ENCODE results near the gene SLC2A6. TPM values are rescaled to one million over a fixed set of nuclear protein-coding genes. Genes with fewer than 3 reads are reported as not detected.
"Not testable (repeated sequence)": the region's sequence is repeated elsewhere in the genome, so short reads cannot be mapped to it uniquely, and the experiment has no call there.

SLC2A6 gene
- total RNA-seq, 2 donors from 2014 or later = 4.3 to 5.2 TPM

DNA sequence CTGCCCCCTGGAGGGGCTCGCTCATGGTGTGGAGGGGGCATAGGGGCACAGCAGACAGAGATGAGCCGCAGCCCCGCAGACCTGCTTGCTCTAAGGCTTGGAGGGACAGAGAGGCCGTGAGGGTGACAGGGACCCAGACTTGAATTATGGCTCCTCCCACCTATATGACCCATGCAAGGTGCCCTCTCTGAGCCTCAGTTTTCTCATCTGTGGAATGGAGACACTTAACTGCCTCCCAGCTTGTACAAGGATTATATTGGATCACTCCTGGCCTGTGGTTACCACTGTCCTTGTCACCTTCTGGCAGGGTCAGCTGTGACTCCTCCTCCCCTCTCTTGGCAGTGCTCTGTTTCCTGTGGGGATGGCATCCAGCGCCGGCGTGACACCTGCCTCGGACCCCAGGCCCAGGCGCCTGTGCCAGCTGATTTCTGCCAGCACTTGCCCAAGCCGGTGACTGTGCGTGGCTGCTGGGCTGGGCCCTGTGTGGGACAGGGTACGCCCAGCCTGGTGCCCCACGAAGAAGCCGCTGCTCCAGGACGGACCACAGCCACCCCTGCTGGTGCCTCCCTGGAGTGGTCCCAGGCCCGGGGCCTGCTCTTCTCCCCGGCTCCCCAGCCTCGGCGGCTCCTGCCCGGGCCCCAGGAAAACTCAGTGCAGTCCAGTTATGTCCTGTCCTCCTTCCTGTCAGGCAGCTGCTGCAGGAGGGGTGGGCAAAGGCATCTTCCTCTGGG, 23.8 kb downstream of the SLC2A6 start:
- Histone ChIP-seq H3K36me3 (no peaks in the 10 kb centered on the region), H3K4me1 (peaks cover 0 to 7% of the 10 kb centered on the region in 2 donors), H3K27ac (no peak overlapping the region), H3K27me3 (no peaks in the 10 kb centered on the region), H3K9me3 (no peaks in the 10 kb centered on the region), H3K4me3 (no peak overlapping the region)
- TF ChIP-seq, protein P1, sequence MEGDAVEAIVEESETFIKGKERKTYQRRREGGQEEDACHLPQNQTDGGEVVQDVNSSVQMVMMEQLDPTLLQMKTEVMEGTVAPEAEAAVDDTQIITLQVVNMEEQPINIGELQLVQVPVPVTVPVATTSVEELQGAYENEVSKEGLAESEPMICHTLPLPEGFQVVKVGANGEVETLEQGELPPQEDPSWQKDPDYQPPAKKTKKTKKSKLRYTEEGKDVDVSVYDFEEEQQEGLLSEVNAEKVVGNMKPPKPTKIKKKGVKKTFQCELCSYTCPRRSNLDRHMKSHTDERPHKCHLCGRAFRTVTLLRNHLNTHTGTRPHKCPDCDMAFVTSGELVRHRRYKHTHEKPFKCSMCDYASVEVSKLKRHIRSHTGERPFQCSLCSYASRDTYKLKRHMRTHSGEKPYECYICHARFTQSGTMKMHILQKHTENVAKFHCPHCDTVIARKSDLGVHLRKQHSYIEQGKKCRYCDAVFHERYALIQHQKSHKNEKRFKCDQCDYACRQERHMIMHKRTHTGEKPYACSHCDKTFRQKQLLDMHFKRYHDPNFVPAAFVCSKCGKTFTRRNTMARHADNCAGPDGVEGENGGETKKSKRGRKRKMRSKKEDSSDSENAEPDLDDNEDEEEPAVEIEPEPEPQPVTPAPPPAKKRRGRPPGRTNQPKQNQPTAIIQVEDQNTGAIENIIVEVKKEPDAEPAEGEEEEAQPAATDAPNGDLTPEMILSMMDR (IDR thresholded peaks at IDR 0.05) = no peak
- DNase-seq (ENCODE audit: low spot score) = no peak

DNA sequence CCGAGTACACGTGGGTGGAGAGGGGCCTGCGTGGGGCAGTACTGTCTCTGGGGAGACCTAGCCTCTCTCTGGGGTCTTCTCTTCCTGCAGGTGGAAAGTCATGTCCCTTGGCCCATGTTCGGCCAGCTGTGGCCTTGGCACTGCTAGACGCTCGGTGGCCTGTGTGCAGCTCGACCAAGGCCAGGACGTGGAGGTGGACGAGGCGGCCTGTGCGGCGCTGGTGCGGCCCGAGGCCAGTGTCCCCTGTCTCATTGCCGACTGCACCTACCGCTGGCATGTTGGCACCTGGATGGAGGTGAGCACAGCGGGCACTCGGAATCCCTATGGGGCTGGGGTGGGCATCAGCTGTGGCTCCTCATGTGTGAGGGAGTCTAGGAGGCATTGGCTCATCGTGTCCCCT, 24.6 kb downstream of the SLC2A6 start:
- DNase-seq (ENCODE audit: low spot score) = no peak
- Histone ChIP-seq H3K27me3 (no peaks in the 10 kb centered on the region), H3K36me3 (no peaks in the 10 kb centered on the region), H3K9me3 (no peaks in the 10 kb centered on the region), H3K4me3 (no peak overlapping the region), H3K27ac (no peak overlapping the region), H3K4me1 (peaks cover 0 to 7% of the 10 kb centered on the region in 2 donors)
- TF ChIP-seq, protein P1 (IDR thresholded peaks at IDR 0.05) = no peak

DNA sequence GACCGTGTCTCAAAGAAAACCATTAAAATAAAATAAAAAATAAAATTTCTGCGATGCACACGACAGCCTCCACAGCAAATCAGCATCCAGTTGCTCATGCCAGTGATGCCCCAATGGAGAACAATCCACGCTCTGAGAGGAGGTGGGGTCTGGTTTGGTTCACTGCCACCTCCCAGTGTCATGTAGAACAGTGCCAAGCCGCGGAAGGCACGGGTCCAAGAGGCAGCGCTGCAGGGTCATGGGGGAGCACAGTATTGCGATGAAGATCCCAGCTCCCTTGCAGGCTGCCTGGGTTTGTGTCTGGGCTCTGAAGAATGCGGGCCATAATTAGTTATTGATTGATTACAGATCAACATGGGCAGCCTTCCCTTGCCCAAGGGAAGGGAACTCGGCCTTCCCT, 25.2 kb downstream of the SLC2A6 start:
- H3K4me1 ChIP-seq = peaks cover 0 to under 1% of the 10 kb centered on the region in 2 donors
- DNase-seq (ENCODE audit: low spot score) = no peak
- no peaks in the 10 kb centered on the region for H3K9me3 ChIP-seq
- H3K27ac ChIP-seq = no peak overlapping the region
- TF ChIP-seq, protein P1 (IDR thresholded peaks at IDR 0.05) = no peak
- H3K4me3 ChIP-seq = no peak overlapping the region
- no peaks in the 10 kb centered on the region for H3K36me3 ChIP-seq
- H3K27me3 ChIP-seq = no peaks in the 10 kb centered on the region

GRCh38 chr9:133452562-133452961, 26.3 kb downstream of the SLC2A6 start:
- no peaks in the 10 kb centered on the region for H3K4me1 ChIP-seq
- H3K9me3 ChIP-seq = no peaks in the 10 kb centered on the region
- no peak overlapping the region for H3K4me3 ChIP-seq
- H3K27me3 ChIP-seq = no peaks in the 10 kb centered on the region
- TF ChIP-seq, protein P1 (IDR thresholded peaks at IDR 0.05) = no peak
- H3K36me3 ChIP-seq = no peaks in the 10 kb centered on the region
- DNase-seq (ENCODE audit: low spot score) = no peak
- H3K27ac ChIP-seq = no peak overlapping the region

GRCh38 chr9:133451865-133452264, 27.0 kb downstream of the SLC2A6 start:
- not testable (repeated sequence) for H3K27ac ChIP-seq; DNase-seq (ENCODE audit: low spot score); H3K4me1 ChIP-seq; H3K4me3 ChIP-seq; H3K9me3 ChIP-seq; H3K36me3 ChIP-seq; H3K27me3 ChIP-seq

DNA sequence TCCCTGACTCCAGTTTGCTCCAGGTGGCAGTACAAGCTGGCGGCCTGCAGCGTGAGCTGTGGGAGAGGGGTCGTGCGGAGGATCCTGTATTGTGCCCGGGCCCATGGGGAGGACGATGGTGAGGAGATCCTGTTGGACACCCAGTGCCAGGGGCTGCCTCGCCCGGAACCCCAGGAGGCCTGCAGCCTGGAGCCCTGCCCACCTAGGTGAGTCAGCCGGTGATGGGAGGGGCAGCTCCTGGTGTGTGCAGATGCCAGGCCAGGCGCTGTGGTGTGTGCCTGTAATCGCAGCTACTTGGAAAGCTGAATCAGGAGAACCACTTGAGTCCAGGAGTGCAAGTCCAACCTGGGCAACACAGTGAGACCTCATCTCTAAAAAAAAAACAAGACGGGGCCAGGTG, 29.1 kb downstream of the SLC2A6 start:
- no peaks in the 10 kb centered on the region for H3K27me3 ChIP-seq
- no peaks in the 10 kb centered on the region for H3K4me1 ChIP-seq
- H3K36me3 ChIP-seq = no peaks in the 10 kb centered on the region
- no peak for DNase-seq (ENCODE audit: low spot score)
- no peak overlapping the region for H3K27ac ChIP-seq
- TF ChIP-seq, protein P1 (IDR thresholded peaks at IDR 0.05) = no peak
- H3K9me3 ChIP-seq = no peaks in the 10 kb centered on the region
- H3K4me3 ChIP-seq = no peak overlapping the region
